Endothelial cell of umbilical vein (primary cell): Measurements from ENCODE around the gene OLIG1. TPM values are rescaled to one million over a fixed set of nuclear protein-coding genes. Genes with fewer than 3 reads are reported as not detected.

ENCODE experiments used
- BruUV-seq: library from RNA; stranded (reverse); fragments of 400-500 nt; replicated peaks from 2 replicates; lab custom pipeline; 2021; lab: Mats Ljungman, UMichigan
- CTCF ChIA-PET: fragments of 300-600, 350-600 bp; sonication (Branson Sonifier 250); formaldehyde crosslinking; loops from one replicate; lab custom pipeline; 2021; ENCODE audit warnings: antibody characterized with exemption, inconsistent platforms; lab: Charles Lee
- POLR2A ChIA-PET: fragments of 300-600, 350-600 bp; sonication (Branson Sonifier 250); formaldehyde crosslinking; loops from one replicate; lab custom pipeline; 2021; ENCODE audit warnings: antibody characterized with exemption, inconsistent platforms; lab: Charles Lee
- DNase-seq: peaks from one replicate; pipeline ENCODE4 v3.0.0-alpha.2; 2011; ENCODE audit warnings: low read depth, low spot score
- FAIRE-seq: peaks from 2 replicates; lab custom pipeline; 2011; peaks lifted over from hg19 to GRCh38; lab: Jason Lieb, UNC
- H2AFZ ChIP-seq: 2 replicates; pipeline ENCODE4 v1.6.0; 2012; ENCODE audit warnings: low read depth, low read length, control low read depth, inconsistent platforms
- H3K27ac ChIP-seq: 2 replicates; pipeline ENCODE4 v1.5.1; 2011; ENCODE audit warnings: low read depth, mild to moderate bottlenecking, control low read depth, low read length, moderate library complexity; ENCODE audit not compliant: insufficient read depth
- H3K27me3 ChIP-seq, 2 experiments: 2 replicates each; pipeline versions ENCODE4 v1.6.0 to v1.6.1; 2011; ENCODE audit warnings: low read length in 2 of 2, mixed read lengths in 1 of 2; ENCODE audit not compliant: control insufficient read depth in 2 of 2, insufficient read depth in 2 of 2
- H3K36me3 ChIP-seq, 2 experiments: 2 replicates in 1 of 2; 3 replicates in 1 of 2; pipeline ENCODE4 v1.5.1; 2011; ENCODE audit warnings: low read length in 2 of 2, mild to moderate bottlenecking in 1 of 2, moderate library complexity in 1 of 2; ENCODE audit not compliant: control insufficient read depth in 2 of 2, insufficient read depth in 2 of 2; ENCODE audit errors: extremely low read depth in 1 of 2
- H3K4me1 ChIP-seq: 3 replicates; pipeline ENCODE4 v1.5.1; 2011; ENCODE audit warnings: mild to moderate bottlenecking, low read length; ENCODE audit not compliant: control insufficient read depth, insufficient read depth; ENCODE audit errors: extremely low read depth
- H3K4me2 ChIP-seq: 2 replicates; pipeline ENCODE4 v1.6.1; 2011; ENCODE audit warnings: low read length, control low read depth, mixed read lengths; ENCODE audit not compliant: insufficient read depth
- H3K4me3 ChIP-seq, 3 experiments: fragments of 200-600 bp in 1 of 3; sonication (generic), shearing (Covaris generic) in 1 of 3; replicated peaks in 1 of 3; 2 replicates each; pipeline ENCODE4 v1.5.1; 2011 to 2016; ENCODE audit warnings: control low read depth in 3 of 3, low read length in 3 of 3, mild to moderate bottlenecking in 2 of 3, inconsistent platforms in 1 of 3, low read depth in 1 of 3, moderate library complexity in 1 of 3; ENCODE audit not compliant: insufficient read depth in 1 of 3
- H3K79me2 ChIP-seq: 2 replicates; pipeline ENCODE4 v1.6.0; 2012; ENCODE audit warnings: low read length, inconsistent platforms; ENCODE audit not compliant: control insufficient read depth, insufficient read depth
- H3K9ac ChIP-seq: replicated peaks from 2 replicates; pipeline ENCODE3; 2011; ENCODE audit warnings: low read length, control low read depth; ENCODE audit not compliant: insufficient read depth; ENCODE audit errors: extremely low read depth
- H3K9me1 ChIP-seq: replicated peaks from 3 replicates; pipeline ENCODE4 v1.6.0; 2011; ENCODE audit warnings: mild to moderate bottlenecking, low read length; ENCODE audit not compliant: control insufficient read depth, insufficient read depth; ENCODE audit errors: extremely low read depth
- H3K9me3 ChIP-seq: replicated peaks from 2 replicates; pipeline ENCODE4 v1.5.1; 2012; ENCODE audit warnings: low read length, inconsistent platforms; ENCODE audit not compliant: control insufficient read depth, insufficient read depth
- H4K20me1 ChIP-seq: replicated peaks from 2 replicates; pipeline ENCODE3; 2011; ENCODE audit warnings: mild to moderate bottlenecking, low read length; ENCODE audit not compliant: control insufficient read depth, insufficient read depth; ENCODE audit errors: extremely low read depth
- EZH2 ChIP-seq: IDR thresholded peaks from 2 replicates; pipeline ENCODE4 v1.6.1; 2012; ENCODE audit warnings: borderline replicate concordance, low read depth, mild to moderate bottlenecking, moderate library complexity, low read length, inconsistent platforms; ENCODE audit not compliant: severe bottlenecking
- FOS ChIP-seq: IDR thresholded peaks from 2 replicates; pipeline ENCODE4 v1.6.1; 2011; ENCODE audit warnings: mild to moderate bottlenecking, low read length, moderate library complexity, borderline replicate concordance; ENCODE audit not compliant: insufficient read depth
- GATA2 ChIP-seq: IDR thresholded peaks from 2 replicates; pipeline ENCODE4 v1.7.0; 2011; ENCODE audit warnings: low read depth, mild to moderate bottlenecking, moderate library complexity, mixed read lengths, low read length; ENCODE audit not compliant: insufficient read length, insufficient read depth
- JUN ChIP-seq: IDR thresholded peaks from 2 replicates; pipeline ENCODE4 v1.6.1; 2011; ENCODE audit warnings: borderline replicate concordance, low read depth; ENCODE audit not compliant: insufficient read length, insufficient read depth
- MAX ChIP-seq: IDR thresholded peaks from 2 replicates; pipeline ENCODE4 v1.6.1; 2011; ENCODE audit not compliant: insufficient read depth, insufficient read length
- MYC ChIP-seq: IDR thresholded peaks from one replicate; pipeline ENCODE4 v1.6.1; 2011; ENCODE audit warnings: mild to moderate bottlenecking, low read depth, low read length
- POLR2A ChIP-seq: IDR thresholded peaks from 2 replicates; pipeline ENCODE4 v1.6.1; 2012; ENCODE audit warnings: low read depth, mild to moderate bottlenecking, control low read depth, low read length
- POLR2AphosphoS5 ChIP-seq: IDR thresholded peaks from 2 replicates; pipeline ENCODE4 v1.6.1; 2012; ENCODE audit warnings: low read depth, mild to moderate bottlenecking, control low read depth, low read length, moderate library complexity; ENCODE audit not compliant: insufficient read depth
- dilution Hi-C: fragments of 300-500 bp; cut with MboI; formaldehyde crosslinking; loops from one replicate; pipeline ENCODE4 v1.15.0; 2019; ENCODE audit warnings: low sequenced_read_pairs; ENCODE audit not compliant: extremely low pct_ligation_motif_present
- intact Hi-C: fragments of 100-400 bp; cut with micrococcal nuclease; formaldehyde crosslinking; loops from one replicate; pipeline ENCODE4 v1.10.0; 2022
- polyA plus RNA-seq, 4 experiments: library from polyadenylated mRNA; depleted of rRNA in 3 of 4; stranded (reverse) in 3 of 4; unstranded in 1 of 4; fragments of >200 nt; gene quantifications; 2 replicates each; pipeline versions ENCODE4 v1.2.1 to v1.2.3, GENCODE V29; 2011 to 2012; ENCODE audit warnings: missing spikeins in 1 of 4
- total RNA-seq: library from RNA; stranded (reverse); gene quantifications from 2 replicates; pipeline ENCODE4 v1.2.3, GENCODE V29; 2021
- TF ChIP-seq, protein P1 (sequence below), 2 donors: IDR thresholded peaks; 1 replicate in 1 of 2; 2 replicates in 1 of 2; pipeline ENCODE4 v1.5.1; 2011; ENCODE audit warnings: low read length in 2 of 2, mild to moderate bottlenecking in 2 of 2, moderate library complexity in 2 of 2, control low read depth in 1 of 2, inconsistent platforms in 1 of 2, low read depth in 1 of 2; ENCODE audit not compliant: insufficient read depth in 1 of 2; ENCODE audit errors: extremely low read depth in 1 of 2

The OLIG1 gene
- total and polyA plus RNA-seq, 2 donors (not counting 3 experiments of a cell fraction or from before 2014, with no cell fraction given) = not detected

DNA sequence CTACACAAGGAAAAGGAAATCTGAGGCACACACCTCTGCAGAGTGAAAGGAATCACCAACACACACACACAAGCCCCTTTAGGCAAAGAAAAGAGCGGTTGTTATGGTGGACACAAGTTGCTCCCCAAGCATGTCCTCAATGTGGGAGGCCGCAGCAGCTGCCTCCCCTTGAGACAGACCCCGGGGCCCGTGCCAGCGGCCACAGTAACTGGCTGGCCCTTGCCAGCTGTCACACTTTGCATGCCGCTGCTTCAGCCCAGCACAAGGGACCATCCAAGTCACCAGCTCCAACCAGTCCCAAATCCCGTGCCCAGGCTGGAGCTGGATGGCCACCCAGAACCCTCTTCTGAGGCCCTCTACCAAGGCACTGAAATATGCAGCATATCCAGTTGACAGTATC is 2.9 kb upstream of the OLIG1 start:
- CTCF ChIA-PET = interaction anchor here (0.8 to 1.1 kb wide), 2 partner anchors 13 to 127 kb away, joined by 3 read pairs; no protein-coding TSS in a partner anchor
- TF ChIP-seq GATA2 (no peak), MAX (no peak), FOS (no peak), MYC (no peak), JUN (no peak), POLR2A (no peak), EZH2 (no peak), POLR2AphosphoS5 (no peak)
- TF ChIP-seq, protein P1, sequence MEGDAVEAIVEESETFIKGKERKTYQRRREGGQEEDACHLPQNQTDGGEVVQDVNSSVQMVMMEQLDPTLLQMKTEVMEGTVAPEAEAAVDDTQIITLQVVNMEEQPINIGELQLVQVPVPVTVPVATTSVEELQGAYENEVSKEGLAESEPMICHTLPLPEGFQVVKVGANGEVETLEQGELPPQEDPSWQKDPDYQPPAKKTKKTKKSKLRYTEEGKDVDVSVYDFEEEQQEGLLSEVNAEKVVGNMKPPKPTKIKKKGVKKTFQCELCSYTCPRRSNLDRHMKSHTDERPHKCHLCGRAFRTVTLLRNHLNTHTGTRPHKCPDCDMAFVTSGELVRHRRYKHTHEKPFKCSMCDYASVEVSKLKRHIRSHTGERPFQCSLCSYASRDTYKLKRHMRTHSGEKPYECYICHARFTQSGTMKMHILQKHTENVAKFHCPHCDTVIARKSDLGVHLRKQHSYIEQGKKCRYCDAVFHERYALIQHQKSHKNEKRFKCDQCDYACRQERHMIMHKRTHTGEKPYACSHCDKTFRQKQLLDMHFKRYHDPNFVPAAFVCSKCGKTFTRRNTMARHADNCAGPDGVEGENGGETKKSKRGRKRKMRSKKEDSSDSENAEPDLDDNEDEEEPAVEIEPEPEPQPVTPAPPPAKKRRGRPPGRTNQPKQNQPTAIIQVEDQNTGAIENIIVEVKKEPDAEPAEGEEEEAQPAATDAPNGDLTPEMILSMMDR (IDR thresholded peaks at IDR 0.05; ENCODE audit: extremely low read depth in 1 of 2, insufficient read depth in 1 of 2, low read depth in 1 of 2, low read length in 2 of 2) = no peak
- no peaks in the 10 kb centered on the region for H3K79me2 ChIP-seq

More for the DNA sequence above, 2.9 kb upstream of the OLIG1 start:
- no peak overlapping the region for H3K4me2 ChIP-seq
- no peak overlapping the region for H2AFZ ChIP-seq
- no peaks in the 10 kb centered on the region for H3K9me1 ChIP-seq
- POLR2A ChIA-PET = no interaction called here
- H3K9me3 ChIP-seq = no peaks in the 10 kb centered on the region
- no peak for FAIRE-seq
- no TSS peak for BruUV-seq
- peaks cover 13% of the 10 kb centered on the region for H3K4me1 ChIP-seq
- H4K20me1 ChIP-seq = no peaks in the 10 kb centered on the region
- H3K36me3 ChIP-seq = no peaks in the 10 kb centered on the region
- no peak overlapping the region for H3K4me3 ChIP-seq
- dilution Hi-C loops (no loop called here), intact Hi-C loops (no loop called here)
- no peak overlapping the region for H3K9ac ChIP-seq
- DNase-seq = no peak
- no peak overlapping the region for H3K27ac ChIP-seq
- H3K27me3 ChIP-seq = peaks cover 60 to 82% of the 10 kb centered on the region in 2 experiments
